ENCODE data around the gene DLGAP4. TPM values are rescaled to one million over a fixed set of nuclear protein-coding genes. Genes with fewer than 3 reads are reported as not detected.

Gene DLGAP4
- total RNA-seq, 2 donors from 2014 or later, result 62.9 to 78.2 TPM

GRCh38 chr20:36424314-36424713, 118.2 kb downstream of the DLGAP4 start:
- WGBS, 2 experiments (ENCODE audit: insufficient coverage in 1 of 2, insufficient read length in 1 of 2), result 76% methylated on average over 3 of the region's 3 CpGs; no CpG with 5 or more reads in 1 of the 2 experiments
- no peaks in the 10 kb centered on the region for H3K4me1 Mint-ChIP-seq
- no peaks in the 10 kb centered on the region for H3K9me3 Mint-ChIP-seq
- no peaks in the 10 kb centered on the region for H3K4me1 ChIP-seq (ENCODE audit: control insufficient read depth, insufficient read depth, low read length)
- H3K9me3 ChIP-seq (ENCODE audit: control insufficient read depth, low read length), result no peaks in the 10 kb centered on the region
- H3K36me3 ChIP-seq (ENCODE audit: control insufficient read depth, insufficient read depth, low read length), result no peaks in the 10 kb centered on the region
- H3K27ac Mint-ChIP-seq, result no peak overlapping the region
- H3K27me3 ChIP-seq (ENCODE audit: control insufficient read depth, insufficient read depth, low read length, poor library complexity, severe bottlenecking), result no peaks in the 10 kb centered on the region
- no peaks in the 10 kb centered on the region for H3K27me3 Mint-ChIP-seq (ENCODE audit: insufficient read depth)
- H3K27ac ChIP-seq (ENCODE audit: low read depth, low read length), result no peak overlapping the region
- no peak for TF ChIP-seq CTCF (conservative IDR thresholded peaks at IDR 0.05)
- no peaks in the 10 kb centered on the region for H3K36me3 Mint-ChIP-seq (ENCODE audit: low read depth)
- no peak overlapping the region for H3K4me3 Mint-ChIP-seq
- H3K9ac ChIP-seq (ENCODE audit: extremely low read depth, low read length, poor library complexity, severe bottlenecking), result no peak overlapping the region
- no peak overlapping the region for H3K4me3 ChIP-seq (ENCODE audit: low read length)
- DNase-seq, result no peak

GRCh38 chr20:36425166-36425565, 119.0 kb downstream of the DLGAP4 start:
- Histone ChIP-seq H3K4me1 (ENCODE audit: control insufficient read depth, insufficient read depth, low read length) (no peaks in the 10 kb centered on the region), H3K4me3 (ENCODE audit: low read length) (no peak overlapping the region), H3K9ac (ENCODE audit: extremely low read depth, low read length, poor library complexity, severe bottlenecking) (no peak overlapping the region), H3K27ac (ENCODE audit: low read depth, low read length) (no peak overlapping the region), H3K27me3 (ENCODE audit: control insufficient read depth, insufficient read depth, low read length, poor library complexity, severe bottlenecking) (no peaks in the 10 kb centered on the region), H3K36me3 (ENCODE audit: control insufficient read depth, insufficient read depth, low read length) (no peaks in the 10 kb centered on the region), H3K9me3 (ENCODE audit: control insufficient read depth, low read length) (no peaks in the 10 kb centered on the region)
- no peak for DNase-seq
- no peaks in the 10 kb centered on the region for H3K9me3 Mint-ChIP-seq
- H3K27me3 Mint-ChIP-seq (ENCODE audit: insufficient read depth), result no peaks in the 10 kb centered on the region
- H3K4me1 Mint-ChIP-seq, result no peaks in the 10 kb centered on the region
- H3K27ac Mint-ChIP-seq, result no peak overlapping the region
- WGBS, 2 experiments (ENCODE audit: insufficient coverage in 1 of 2, insufficient read length in 1 of 2), result 67 to 82% methylated on average over 4 of the region's 4 CpGs
- no peaks in the 10 kb centered on the region for H3K36me3 Mint-ChIP-seq (ENCODE audit: low read depth)
- no peak overlapping the region for H3K4me3 Mint-ChIP-seq
- TF ChIP-seq CTCF (conservative IDR thresholded peaks at IDR 0.05), result no peak

- H3K27ac Mint-ChIP-seq, result no peak overlapping the region
- Histone ChIP-seq H3K27ac (ENCODE audit: low read depth, low read length) (no peak overlapping the region), H3K9ac (ENCODE audit: extremely low read depth, low read length, poor library complexity, severe bottlenecking) (no peak overlapping the region), H3K4me3 (ENCODE audit: low read length) (no peak overlapping the region), H3K36me3 (ENCODE audit: control insufficient read depth, insufficient read depth, low read length) (no peaks in the 10 kb centered on the region), H3K9me3 (ENCODE audit: control insufficient read depth, low read length) (no peaks in the 10 kb centered on the region), H3K27me3 (ENCODE audit: control insufficient read depth, insufficient read depth, low read length, poor library complexity, severe bottlenecking) (no peaks in the 10 kb centered on the region), H3K4me1 (ENCODE audit: control insufficient read depth, insufficient read depth, low read length) (no peaks in the 10 kb centered on the region)
- 92 to 98% methylated on average over 8 to 24 of the region's 24 CpGs for WGBS, 2 experiments (ENCODE audit: insufficient coverage in 1 of 2, insufficient read length in 1 of 2)
- TF ChIP-seq CTCF (conservative IDR thresholded peaks at IDR 0.05), result no peak
- DNase-seq, result no peak
- H3K36me3 Mint-ChIP-seq (ENCODE audit: low read depth), result no peaks in the 10 kb centered on the region
- no peaks in the 10 kb centered on the region for H3K9me3 Mint-ChIP-seq
- H3K27me3 Mint-ChIP-seq (ENCODE audit: insufficient read depth), result peaks cover 19% of the 10 kb centered on the region
- H3K4me3 Mint-ChIP-seq, result no peak overlapping the region
- H3K4me1 Mint-ChIP-seq, result no peaks in the 10 kb centered on the region
Measured at GRCh38 chr20:36431604-36432003, 125.5 kb downstream of the DLGAP4 start.

Measured in endodermal cell (in vitro differentiated cells).